GM12873 (cell line): ENCODE data around the gene ZNF638.

Experiments used
- CTCF ChIP-seq: IDR thresholded peaks from 2 replicates; pipeline ENCODE4 v1.5.1; 2012; ENCODE audit warnings: low read depth, mild to moderate bottlenecking, moderate library complexity, low read length, control low read depth; ENCODE audit not compliant: insufficient read depth; ENCODE audit errors: missing control alignments

Gene ZNF638

GRCh38 chr2:71462056-71462605, 130.5 kb downstream of the ZNF638 start:
- TF ChIP-seq CTCF, result no peak

- no peak for TF ChIP-seq CTCF
Measured at GRCh38 chr2:71462641-71463341, 131.2 kb downstream of the ZNF638 start.

- no peak for TF ChIP-seq CTCF
Measured at GRCh38 chr2:71463342-71463654, 131.7 kb downstream of the ZNF638 start.

GRCh38 chr2:71464389-71464788, 132.8 kb downstream of the ZNF638 start:
- TF ChIP-seq CTCF, result no peak

GRCh38 chr2:71465356-71465755, 133.8 kb downstream of the ZNF638 start:
- no peak for TF ChIP-seq CTCF

- no peak for TF ChIP-seq CTCF
Measured at GRCh38 chr2:71465961-71466300, 134.3 kb downstream of the ZNF638 start.

GRCh38 chr2:71466301-71467179, 135.0 kb downstream of the ZNF638 start:
- TF ChIP-seq CTCF, result no peak
